Neural crest cell (in vitro differentiated cells): ENCODE results near the gene DRC3. TPM values are rescaled to one million over a fixed set of nuclear protein-coding genes. Genes with fewer than 3 reads are reported as not detected.
"Not testable (repeated sequence)": the region's sequence is repeated elsewhere in the genome, so short reads cannot be mapped to it uniquely, and the experiment has no call there.

Experiments used
- DNase-seq: peaks from one replicate; pipeline ENCODE4 v3.0.0; 2021; ENCODE audit warnings: low read depth, mixed read lengths, low spot score
- H3K27ac Mint-ChIP-seq: one replicate; pipeline ENCODE4 v1.8.0; 2021; ENCODE audit warnings: mild to moderate bottlenecking, mixed read lengths; ENCODE audit not compliant: unreplicated experiment
- H3K27me3 Mint-ChIP-seq: 2 replicates; pipeline ENCODE4 v1.8.0; 2021; ENCODE audit warnings: low read depth, mild to moderate bottlenecking, mixed read lengths
- H3K36me3 Mint-ChIP-seq: 2 replicates; pipeline ENCODE4 v1.8.0; 2021; ENCODE audit warnings: low read depth, mild to moderate bottlenecking, mixed read lengths
- H3K4me1 Mint-ChIP-seq: 2 replicates; pipeline ENCODE4 v1.8.0; 2021; ENCODE audit warnings: mixed read lengths
- H3K4me3 Mint-ChIP-seq: one replicate; pipeline ENCODE4 v1.8.0; 2021; ENCODE audit warnings: mild to moderate bottlenecking, mixed read lengths
- H3K9me3 Mint-ChIP-seq: 2 replicates; pipeline ENCODE4 v1.8.0; 2021; ENCODE audit warnings: mixed read lengths
- total RNA-seq: library from RNA; stranded (reverse); gene quantifications from 2 replicates; pipeline ENCODE4 v1.2.1, GENCODE V29; 2021
- TF ChIP-seq, protein P1 (sequence below): fragments of 200-600 bp; sonication (generic); conservative IDR thresholded peaks from 2 replicates; pipeline ENCODE4 v1.5.0; 2021; ENCODE audit warnings: antibody characterized with exemption, mild to moderate bottlenecking

The DRC3 gene
- total RNA-seq, 1 donor from 2014 or later = 0.61 TPM

DNA sequence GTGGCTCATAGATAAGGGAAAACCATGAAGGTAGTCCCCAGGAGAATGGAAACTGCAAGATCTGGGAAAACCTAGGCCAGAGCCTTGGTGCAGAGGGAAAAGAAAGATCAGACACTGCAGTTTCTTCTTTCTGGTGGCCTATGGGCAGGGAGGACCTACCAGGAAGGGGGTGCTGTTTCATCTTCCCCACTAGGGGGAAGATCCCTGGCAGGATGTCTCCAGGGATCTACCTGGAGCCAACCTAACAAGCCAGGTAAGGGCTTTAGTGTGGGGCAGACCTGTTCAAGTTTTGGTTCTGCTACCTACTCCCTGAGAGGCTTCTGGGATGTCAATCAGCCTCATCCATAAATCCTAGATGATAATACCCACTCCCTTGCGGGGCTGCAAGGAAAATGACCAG, 21.9 kb upstream of the DRC3 start:
- H3K4me3 Mint-ChIP-seq = no peak overlapping the region
- H3K27ac Mint-ChIP-seq = no peak overlapping the region
- H3K4me1 Mint-ChIP-seq = peaks cover 5% of the 10 kb centered on the region
- no peaks in the 10 kb centered on the region for H3K9me3 Mint-ChIP-seq
- H3K36me3 Mint-ChIP-seq = peaks cover 3% of the 10 kb centered on the region
- no peaks in the 10 kb centered on the region for H3K27me3 Mint-ChIP-seq
- TF ChIP-seq, protein P1, sequence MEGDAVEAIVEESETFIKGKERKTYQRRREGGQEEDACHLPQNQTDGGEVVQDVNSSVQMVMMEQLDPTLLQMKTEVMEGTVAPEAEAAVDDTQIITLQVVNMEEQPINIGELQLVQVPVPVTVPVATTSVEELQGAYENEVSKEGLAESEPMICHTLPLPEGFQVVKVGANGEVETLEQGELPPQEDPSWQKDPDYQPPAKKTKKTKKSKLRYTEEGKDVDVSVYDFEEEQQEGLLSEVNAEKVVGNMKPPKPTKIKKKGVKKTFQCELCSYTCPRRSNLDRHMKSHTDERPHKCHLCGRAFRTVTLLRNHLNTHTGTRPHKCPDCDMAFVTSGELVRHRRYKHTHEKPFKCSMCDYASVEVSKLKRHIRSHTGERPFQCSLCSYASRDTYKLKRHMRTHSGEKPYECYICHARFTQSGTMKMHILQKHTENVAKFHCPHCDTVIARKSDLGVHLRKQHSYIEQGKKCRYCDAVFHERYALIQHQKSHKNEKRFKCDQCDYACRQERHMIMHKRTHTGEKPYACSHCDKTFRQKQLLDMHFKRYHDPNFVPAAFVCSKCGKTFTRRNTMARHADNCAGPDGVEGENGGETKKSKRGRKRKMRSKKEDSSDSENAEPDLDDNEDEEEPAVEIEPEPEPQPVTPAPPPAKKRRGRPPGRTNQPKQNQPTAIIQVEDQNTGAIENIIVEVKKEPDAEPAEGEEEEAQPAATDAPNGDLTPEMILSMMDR = peak; percentile 32
- no peak for DNase-seq

DNA sequence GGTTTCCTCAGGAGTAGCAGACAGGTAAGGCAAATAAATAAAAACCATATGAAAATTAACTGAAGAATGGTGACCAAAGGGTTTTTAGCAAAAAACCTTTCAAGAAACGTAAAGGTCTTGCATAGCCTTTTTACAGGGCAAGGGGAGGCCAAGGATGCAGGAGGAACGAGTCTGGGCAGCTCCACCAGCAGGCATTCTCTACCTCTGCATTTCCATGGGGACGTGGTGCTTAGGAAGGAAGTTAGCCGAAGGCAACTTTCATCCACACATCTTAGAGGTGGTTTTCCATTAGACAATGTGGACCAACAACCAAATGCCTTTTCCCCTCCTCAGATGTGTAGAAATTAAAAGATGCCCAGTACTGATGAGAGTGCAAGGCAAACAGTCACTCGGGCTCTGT, 21.1 kb upstream of the DRC3 start:
- TF ChIP-seq, protein P1 = no peak
- no peaks in the 10 kb centered on the region for H3K27me3 Mint-ChIP-seq
- peak overlapping the region; percentile 5 for H3K27ac Mint-ChIP-seq
- peaks cover 5% of the 10 kb centered on the region for H3K36me3 Mint-ChIP-seq
- DNase-seq = no peak
- peaks cover 5% of the 10 kb centered on the region for H3K4me1 Mint-ChIP-seq
- peaks cover 2% of the 10 kb centered on the region for H3K9me3 Mint-ChIP-seq
- H3K4me3 Mint-ChIP-seq = no peak overlapping the region

DNA sequence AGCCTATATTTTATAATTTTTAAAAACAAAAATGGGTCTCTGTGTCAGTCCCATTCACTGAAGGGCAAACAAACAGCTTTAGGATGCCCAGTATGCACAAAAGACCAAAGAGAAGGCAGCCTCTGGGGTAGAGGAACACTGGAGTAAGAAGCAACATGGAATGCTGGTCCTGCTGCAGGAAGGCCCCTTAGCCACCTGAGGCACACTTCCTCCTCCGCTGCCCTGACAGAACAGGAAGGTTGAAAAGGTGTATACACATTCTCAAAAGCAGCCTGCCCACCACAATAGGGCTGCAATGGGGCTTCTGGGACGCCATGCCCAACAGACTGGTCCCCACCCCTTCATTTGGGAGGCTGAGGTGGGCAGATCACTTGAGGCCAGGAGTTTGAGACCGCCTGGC, 20.0 kb upstream of the DRC3 start:
- Mint-ChIP-seq H3K36me3 (peaks cover 5% of the 10 kb centered on the region), H3K4me3 (no peak overlapping the region), H3K9me3 (peaks cover 2% of the 10 kb centered on the region), H3K27ac (no peak overlapping the region), H3K27me3 (no peaks in the 10 kb centered on the region), H3K4me1 (peaks cover 5% of the 10 kb centered on the region)
- no peak for DNase-seq
- TF ChIP-seq, protein P1 = no peak

DNA sequence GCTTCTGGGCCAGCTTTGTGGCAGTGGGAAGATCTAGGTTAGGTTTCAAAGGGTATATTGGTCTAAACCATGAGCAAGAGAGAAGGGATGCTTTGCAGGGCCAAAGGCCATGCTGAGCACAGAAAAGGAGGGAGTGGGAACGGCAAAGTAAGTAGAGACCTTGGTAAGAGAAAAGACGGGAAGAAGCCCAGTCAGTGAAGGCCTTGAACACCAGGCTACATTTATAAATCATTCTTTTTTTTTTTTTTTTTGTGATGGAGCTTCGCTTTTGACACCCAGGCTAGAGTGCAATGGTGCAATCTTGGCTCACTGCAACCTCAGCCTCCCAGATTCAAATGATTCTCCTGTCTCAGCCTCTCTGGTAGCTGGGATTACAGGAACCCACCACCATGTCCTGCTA, 18.6 kb upstream of the DRC3 start:
- Mint-ChIP-seq H3K4me3 (no peak overlapping the region), H3K4me1 (peaks cover 8% of the 10 kb centered on the region), H3K27ac (no peak overlapping the region), H3K27me3 (no peaks in the 10 kb centered on the region), H3K9me3 (peaks cover 2% of the 10 kb centered on the region), H3K36me3 (peaks cover 5% of the 10 kb centered on the region)
- TF ChIP-seq, protein P1 = no peak
- no peak for DNase-seq

DNA sequence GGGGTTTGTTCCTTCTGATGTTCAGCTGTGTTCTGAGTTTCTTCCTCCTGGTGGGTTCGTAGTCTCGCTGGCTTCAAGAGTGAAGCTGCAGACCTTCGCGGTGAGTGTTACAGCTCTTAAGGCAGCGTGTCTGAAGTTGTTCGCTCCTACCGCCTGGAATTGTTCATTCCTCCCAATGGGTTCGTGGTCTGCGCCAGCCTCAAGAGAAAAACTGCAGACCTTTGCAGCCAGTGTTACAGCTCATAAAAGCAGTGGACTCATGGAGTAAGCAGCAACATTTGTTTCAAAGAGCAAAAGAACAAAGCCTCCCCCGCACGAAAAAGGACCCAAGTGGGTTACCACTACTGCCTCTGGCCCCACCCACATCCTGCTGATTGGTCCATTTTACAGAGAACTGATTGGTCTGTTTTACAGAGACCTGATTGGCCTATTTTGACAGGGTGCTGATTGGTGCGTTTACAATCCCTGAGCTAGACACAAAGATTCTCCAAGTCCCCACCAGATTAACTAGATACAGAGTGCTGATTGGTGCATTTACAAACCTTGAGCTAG, 16.8 kb upstream of the DRC3 start:
- H3K9me3 Mint-ChIP-seq, DNase-seq, H3K36me3 Mint-ChIP-seq, H3K27me3 Mint-ChIP-seq, H3K4me3 Mint-ChIP-seq: not testable (repeated sequence)
- Mint-ChIP-seq H3K27ac (peak overlapping the region; percentile 22), H3K4me1 (peaks cover 17% of the 10 kb centered on the region)

DNA sequence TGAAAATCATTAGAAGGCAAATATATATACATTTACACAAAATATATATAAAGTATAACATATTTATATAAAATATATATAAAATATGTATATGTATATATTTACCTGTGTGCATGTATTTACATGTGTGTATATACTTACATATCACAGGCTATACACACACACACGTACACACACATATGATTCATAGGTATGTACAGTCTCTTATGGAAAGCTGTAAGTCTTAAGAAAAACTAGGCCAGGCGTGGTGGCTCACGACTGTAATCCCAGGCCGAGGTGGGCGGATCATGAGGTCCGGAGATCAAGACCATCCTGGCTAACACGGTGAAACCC, 15.1 kb upstream of the DRC3 start:
- H3K4me1 Mint-ChIP-seq = peaks cover 12% of the 10 kb centered on the region
- H3K27me3 Mint-ChIP-seq = no peaks in the 10 kb centered on the region
- no peak overlapping the region for H3K4me3 Mint-ChIP-seq
- H3K9me3 Mint-ChIP-seq = peaks cover 2% of the 10 kb centered on the region
- DNase-seq = no peak
- TF ChIP-seq, protein P1 = no peak
- peaks cover 5% of the 10 kb centered on the region for H3K36me3 Mint-ChIP-seq
- no peak overlapping the region for H3K27ac Mint-ChIP-seq
